Measurements from ENCODE around the gene MYL7.
"Not testable (repeated sequence)": the region's sequence is repeated elsewhere in the genome, so short reads cannot be mapped to it uniquely, and the experiment has no call there.

MYL7 gene

GRCh38 chr7:44128721-44129582 lies 12.2 kb downstream of the MYL7 start:
- no peak for DNase-seq

DNA sequence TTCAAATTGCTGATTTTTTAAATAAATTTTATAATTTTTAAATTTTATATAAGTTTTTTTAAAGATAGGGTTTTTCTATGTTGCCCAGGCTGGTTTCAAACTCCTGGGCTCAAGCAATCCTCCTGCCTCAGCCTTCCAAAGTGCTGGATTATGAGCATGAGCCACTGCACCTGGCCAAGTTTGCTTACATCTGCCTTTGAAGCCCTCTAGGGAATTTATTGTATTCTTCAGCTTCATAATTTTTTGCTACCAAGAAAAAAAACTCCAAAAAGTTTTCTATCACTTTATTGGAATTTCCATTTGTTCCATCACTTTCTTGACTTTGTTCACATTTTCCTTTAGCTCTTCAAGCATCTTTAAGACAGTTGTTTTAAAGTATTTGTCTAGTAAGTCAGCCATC lies 14.0 kb downstream of the MYL7 start:
- no peak for DNase-seq

DNA sequence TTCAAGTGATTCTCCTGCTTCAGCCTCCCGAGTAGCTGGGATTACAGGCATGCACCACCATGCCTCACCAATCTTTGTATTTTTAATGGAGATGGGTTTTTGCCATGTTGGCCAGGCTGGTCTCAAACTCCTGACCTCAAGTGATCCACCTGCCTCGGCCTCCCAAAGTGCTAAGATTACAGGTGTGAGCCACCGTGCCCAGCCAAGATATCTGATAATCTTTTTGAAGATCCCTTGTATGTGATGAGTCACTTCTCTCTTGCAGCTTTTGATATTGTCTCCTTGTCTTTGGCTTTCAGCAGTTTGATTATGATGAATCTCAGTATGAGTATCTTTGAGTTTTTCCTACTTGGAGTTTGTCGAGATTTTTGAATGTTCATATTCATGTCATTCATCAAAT lies 14.6 kb downstream of the MYL7 start:
- DNase-seq = not testable (repeated sequence)

DNA sequence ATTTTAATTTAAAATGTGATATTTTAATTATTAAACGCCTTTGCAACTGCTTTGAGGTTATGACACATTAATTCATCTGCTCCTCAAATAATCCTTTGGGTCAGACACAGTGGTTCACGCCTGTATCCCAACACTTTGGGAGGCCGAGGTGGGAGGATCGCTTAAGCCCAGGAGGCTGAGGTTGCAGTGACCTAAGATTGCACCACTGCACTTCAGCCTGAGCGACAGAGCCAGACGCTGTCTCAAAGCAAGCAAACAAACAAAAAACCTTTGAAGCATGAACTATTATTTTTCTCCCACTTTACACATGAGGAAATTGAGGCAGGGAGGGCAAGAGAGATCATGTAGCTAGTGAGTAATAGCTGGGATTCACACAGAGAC lies 16.3 kb downstream of the MYL7 start:
- no peak for DNase-seq

DNA sequence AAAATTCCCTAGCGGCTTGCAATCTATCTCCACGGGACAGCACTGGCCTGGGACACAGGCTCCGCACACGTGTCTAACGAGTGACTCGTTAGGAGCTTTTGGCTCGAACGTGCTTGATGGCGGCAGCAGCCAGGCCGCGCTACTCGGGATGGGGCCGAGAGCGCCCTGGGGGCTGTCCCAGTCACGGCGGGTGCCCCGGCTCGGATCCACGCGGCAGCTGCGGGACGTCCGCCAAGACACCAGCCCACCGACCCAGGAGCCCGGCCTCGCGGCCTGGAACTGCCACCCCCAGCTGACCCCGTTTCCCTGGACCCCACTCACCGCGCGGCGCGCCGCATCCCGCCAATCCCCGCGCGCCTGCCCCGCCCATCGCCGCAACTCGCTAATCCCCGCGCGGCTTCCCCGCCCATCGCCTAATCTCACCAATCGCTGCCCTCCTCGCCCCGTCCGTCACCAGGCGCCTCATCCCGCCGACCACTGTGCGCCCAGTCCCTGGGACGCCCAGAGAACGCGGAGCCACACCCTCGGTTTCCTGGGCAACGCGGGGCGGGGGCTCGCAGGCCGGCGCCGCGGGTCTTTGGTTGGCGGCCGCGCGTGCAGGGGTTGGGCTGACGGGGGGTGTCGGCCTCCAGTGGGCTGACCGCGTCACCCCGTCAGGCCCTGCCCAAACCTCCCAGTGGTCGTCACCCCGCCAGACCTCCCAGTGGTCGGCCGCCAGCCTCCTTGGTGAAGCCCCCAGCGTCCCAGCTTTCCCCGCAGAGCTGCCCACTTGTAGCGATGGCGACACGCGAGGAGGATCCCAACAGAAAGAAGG lies 17.7 kb downstream of the MYL7 start, which contains the start of gene POLD2:
TSS of gene POLD2 (minus strand) at position 359 of the 814 bp plus-strand sequence. CDS start 1,495 bp downstream, outside the sequence.
- peak; percentile 99 for DNase-seq

DNA sequence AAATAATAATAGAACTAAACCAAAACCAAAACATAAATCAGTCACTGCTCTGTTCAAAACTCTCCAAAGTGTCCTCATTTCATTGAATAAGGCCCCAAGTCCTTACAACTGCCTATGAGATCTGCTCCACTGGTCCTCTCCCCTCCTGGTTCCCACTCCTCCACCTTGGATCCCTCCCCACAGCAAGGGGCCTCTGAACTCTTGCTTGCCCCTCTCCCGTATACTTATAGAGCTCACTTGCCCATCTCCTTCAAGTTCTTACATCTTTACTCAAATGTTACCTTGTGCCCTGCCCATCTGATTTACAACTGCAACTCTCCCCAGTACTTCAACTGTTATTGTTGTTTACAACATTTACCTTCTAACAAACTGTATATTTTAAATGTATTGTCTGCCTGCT lies 18.6 kb downstream of the MYL7 start:
- no peak for DNase-seq

- DNase-seq = no peak
Measured at GRCh38 chr7:44121761-44122420, 19.2 kb downstream of the MYL7 start.

DNA sequence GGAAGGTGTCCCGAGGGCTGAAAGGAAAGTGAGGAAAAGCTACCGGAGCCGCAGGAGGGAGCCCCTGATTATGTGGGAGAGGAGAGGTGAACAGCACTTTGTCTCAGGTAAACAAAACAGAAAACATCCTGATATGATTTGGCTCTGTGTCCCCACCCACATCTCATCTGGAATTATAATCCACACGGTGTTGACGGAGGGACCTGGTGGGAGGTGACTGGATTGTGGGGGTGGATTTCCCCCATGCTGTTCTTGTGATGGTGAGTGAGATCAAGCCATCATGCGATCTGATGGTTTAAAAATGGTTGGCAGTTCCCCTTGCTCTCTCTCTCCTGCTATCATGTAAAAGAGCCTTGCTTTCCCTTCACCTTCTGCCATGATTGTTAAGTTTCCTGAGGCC lies 20.7 kb downstream of the MYL7 start:
- no peak for DNase-seq

DNA sequence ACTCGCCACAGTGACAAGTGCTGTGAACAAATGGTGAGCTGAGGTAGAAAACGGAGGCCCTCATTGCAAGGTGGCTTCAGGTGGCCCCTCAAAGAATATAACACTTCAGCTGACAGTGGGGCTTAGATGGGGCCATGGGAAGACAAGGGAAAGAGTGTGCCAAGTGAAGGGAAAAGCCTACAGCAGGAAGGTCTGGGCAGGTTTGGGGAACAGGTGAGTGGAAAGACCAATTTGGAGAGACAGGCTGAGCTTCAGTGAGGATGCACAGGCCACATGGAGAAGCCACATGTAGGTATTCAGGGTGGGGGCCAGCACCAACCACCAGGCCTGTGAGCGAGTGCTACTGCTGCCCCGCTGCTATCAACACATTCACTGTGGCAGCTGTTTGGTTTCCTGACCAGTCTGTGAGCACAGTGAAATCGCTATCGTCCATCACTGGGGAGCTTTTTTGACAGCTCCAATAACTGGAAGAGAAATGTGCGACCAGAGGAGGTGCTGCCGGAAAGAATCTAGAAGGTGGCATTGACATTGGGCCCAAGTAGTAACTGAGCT lies 21.2 kb downstream of the MYL7 start:
- DNase-seq = no peak

GRCh38 chr7:44117801-44118429 lies 23.2 kb downstream of the MYL7 start:
- no peak for DNase-seq

DNA sequence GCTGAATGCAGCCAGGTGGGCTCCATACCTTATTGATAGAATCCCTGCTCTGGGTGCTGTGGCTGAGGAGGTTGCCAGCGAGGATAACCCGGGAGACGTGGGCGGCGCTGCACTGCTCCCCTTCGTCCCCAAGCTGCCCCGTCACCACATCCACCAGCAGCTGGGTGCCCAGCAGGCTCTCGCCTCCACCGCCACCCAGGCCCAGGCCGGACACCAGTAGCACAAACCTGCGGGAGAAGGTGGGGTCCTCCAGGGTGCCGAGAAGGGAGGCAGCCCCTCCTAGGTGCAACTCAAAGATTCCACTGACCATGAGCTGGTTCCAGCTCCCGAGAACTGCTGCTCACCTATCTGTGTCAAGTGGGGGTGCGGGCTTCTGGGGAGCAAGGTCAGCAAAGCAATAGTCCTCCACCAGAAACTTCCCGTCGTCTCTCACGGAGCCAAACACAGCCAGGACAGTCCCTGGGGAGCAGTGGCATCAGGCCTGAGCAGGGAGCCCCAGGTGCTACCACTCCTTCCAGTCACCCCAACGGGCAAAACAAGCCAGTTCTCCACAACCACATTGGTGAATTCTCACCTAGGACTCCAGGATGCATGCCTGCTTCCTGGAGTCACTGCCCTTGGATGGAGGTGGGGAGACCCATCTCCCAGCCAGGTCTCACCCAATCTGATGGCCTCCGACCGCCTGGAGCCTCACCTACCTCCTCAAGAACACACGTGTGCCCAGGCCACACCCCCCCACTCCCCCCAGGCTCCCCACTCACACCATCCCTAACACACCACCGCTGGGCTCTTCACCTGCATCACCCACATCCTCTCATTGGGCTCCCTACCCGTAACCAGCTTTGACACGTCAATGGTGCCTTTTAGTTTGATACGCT lies 24.1 kb downstream of the MYL7 start:
- no peak for DNase-seq

GRCh38 chr7:44116087-44116788 lies 24.9 kb downstream of the MYL7 start:
- no peak for DNase-seq

DNA sequence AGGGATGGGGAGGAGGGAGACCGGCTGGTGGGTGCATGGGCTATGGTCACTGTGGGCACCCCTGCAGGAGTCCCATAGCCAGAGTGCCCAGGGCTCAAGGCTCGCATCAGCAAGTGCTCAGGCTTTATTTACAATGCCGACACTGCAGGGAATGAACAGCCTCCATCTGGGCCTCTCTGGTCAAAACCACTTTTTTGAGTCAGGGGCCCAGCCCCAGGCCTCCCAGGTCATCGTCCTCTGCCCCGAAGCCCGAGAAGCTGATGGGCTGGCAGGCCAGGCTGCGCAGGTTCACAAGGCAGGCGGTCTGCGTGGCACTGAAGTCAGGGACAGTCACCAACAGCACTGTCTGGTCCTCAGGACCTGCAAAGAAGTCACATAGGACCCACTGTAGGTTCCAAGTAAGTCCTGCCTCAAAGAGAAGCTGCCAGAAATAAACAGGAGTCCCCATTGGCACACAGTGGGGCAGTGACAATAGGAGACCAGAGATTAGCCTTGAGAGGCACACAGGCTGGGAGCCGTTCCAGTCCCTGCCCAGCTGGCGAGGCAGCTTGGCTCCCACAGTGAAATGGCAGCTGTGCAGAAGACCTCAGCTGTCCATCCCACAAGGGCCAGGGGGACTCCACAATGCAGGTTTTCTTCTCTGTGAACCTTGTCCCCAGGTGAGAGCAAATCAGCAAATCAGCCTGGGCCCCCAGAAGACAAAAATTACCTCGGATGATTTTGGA lies 26.4 kb downstream of the MYL7 start:
- DNase-seq = no peak

DNA sequence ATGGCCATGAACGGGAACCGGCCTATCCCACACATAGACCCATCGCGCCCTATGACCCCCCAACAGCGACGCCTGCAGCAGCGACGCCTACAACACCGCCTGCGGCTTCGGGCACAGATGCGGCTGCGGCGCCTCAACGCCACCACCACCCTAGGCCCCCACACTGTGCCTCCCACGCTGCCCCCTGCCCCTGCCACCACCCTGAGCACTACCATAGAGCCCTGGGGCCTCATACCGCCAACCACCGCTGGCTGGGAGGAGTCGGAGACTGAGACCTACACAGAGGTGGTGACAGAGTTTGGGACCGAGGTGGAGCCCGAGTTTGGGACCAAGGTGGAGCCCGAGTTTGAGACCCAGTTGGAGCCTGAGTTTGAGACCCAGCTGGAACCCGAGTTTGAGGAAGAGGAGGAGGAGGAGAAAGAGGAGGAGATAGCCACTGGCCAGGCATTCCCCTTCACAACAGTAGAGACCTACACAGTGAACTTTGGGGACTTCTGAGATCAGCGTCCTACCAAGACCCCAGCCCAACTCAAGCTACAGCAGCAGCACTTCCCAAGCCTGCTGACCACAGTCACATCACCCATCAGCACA lies 27.3 kb downstream of the MYL7 start:
- DNase-seq = no peak

DNA sequence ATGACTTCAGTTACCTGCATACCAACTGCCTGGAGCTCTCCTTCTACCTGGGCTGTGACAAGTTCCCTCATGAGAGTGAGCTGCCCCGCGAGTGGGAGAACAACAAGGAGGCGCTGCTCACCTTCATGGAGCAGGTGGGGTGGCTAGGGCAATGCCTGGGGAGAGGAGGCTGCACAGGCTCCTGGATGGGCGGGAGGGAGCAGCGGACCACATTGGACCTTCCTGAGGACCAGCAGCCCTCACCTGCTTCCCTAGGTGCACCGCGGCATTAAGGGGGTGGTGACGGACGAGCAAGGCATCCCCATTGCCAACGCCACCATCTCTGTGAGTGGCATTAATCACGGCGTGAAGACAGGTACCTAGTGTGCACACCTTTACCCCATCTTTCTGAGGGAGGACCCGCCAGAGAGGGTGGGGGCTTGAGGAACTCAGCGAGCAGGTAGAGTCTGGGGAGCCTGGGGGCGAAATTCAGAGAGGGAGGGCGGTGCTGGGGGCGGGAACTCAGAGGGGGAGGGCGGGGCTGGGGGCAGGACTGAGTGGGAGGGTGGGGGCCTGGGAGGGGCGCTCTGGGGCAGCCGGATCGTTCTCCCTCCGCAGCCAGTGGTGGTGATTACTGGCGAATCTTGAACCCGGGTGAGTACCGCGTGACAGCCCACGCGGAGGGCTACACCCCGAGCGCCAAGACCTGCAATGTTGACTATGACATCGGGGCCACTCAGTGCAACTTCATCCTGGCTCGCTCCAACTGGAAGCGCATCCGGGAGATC lies 28.0 kb downstream of the MYL7 start:
- DNase-seq = no peak

GRCh38 chr7:44112231-44112996 lies 28.7 kb downstream of the MYL7 start:
- no peak for DNase-seq

- no peak for DNase-seq
Measured at GRCh38 chr7:44111761-44112160, 29.4 kb downstream of the MYL7 start.
